Mesangial cell (primary cell): Measurements from ENCODE around the gene DDX50. TPM values are rescaled to one million over a fixed set of nuclear protein-coding genes. Genes with fewer than 3 reads are reported as not detected.

ENCODE experiments used
- total RNA-seq: library from RNA; depleted of rRNA; stranded (reverse); fragments of >200 nt; gene quantifications from 2 replicates; pipeline ENCODE4 v1.2.3, GENCODE V29; 2015

Gene DDX50, protein sequence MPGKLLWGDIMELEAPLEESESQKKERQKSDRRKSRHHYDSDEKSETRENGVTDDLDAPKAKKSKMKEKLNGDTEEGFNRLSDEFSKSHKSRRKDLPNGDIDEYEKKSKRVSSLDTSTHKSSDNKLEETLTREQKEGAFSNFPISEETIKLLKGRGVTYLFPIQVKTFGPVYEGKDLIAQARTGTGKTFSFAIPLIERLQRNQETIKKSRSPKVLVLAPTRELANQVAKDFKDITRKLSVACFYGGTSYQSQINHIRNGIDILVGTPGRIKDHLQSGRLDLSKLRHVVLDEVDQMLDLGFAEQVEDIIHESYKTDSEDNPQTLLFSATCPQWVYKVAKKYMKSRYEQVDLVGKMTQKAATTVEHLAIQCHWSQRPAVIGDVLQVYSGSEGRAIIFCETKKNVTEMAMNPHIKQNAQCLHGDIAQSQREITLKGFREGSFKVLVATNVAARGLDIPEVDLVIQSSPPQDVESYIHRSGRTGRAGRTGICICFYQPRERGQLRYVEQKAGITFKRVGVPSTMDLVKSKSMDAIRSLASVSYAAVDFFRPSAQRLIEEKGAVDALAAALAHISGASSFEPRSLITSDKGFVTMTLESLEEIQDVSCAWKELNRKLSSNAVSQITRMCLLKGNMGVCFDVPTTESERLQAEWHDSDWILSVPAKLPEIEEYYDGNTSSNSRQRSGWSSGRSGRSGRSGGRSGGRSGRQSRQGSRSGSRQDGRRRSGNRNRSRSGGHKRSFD
- total RNA-seq: 17.1 and 25.6 TPM in 2 replicates

DNA sequence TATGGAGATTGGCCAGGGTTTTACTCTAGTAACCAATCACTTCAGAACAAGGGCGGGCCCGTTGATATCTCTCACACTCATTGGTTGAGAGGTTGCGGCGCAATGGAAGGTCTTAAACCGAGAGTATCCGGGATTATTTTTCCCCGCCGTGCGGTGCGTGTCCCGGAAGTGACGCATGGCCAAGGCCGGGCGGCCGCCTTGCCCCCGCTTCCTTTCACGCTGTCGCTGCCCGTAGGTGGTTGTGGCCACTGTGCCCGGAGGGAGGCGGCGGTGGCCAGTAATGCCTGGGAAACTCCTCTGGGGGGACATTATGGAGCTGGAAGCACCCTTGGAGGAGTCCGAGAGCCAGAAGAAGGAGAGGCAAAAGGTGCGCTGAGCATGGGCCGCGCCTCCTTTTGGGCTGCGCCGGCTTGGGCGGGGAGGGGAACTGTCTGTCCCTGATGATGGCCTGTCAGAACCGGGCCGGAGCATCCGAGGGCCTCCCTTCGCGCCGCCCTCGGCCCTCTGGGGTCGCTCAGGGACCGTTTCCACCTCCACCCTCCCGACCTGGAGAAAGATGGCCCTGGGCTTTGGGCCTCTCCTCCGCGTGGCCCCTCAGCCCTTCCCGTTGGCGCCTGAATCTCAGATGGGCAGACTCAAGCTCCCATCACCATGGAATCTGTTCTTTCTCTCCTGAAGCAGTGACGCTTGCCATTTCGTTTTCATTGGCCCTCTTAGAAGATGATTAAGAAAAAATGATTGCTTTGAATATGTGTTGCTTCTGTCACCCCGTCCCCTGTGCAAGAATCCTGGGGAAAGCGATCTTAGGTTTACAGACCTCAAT lies at the start of gene DDX50:
Gene DDX50, plus strand, starts transcription at position 211 of the 823 bp plus-strand sequence. Its CDS starts 70 bp downstream, at position 281.

DNA sequence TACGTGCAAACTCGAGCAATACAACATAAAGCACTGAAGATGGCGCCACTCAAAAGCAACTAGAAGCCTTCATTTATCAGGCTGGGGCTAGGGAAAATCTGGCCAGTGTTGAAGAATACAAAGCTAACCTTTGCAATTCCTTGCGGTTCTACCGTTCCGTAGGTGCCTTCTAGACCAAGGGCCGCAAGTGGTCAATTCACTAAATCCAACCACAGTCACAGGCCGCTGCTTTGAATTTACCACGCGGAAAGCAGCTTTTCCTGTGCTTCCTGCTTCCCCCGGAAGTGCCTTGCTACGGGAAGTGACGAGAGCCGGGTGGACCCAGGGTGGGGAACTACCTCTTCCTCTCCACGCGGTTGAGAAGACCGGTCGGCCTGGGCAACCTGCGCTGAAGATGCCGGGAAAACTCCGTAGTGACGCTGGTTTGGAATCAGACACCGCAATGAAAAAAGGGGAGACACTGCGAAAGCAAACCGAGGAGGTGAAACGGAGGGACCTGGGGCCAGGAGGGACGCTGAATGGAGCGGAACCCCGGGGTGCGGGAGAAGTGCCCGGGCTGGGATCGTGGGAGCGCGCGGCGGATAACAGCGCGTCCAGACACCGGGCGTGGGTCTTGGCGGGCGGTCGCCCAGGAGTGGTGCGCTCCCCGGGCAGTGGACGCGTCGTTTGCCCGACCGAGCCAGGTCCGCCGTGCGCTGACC lies 54.9 kb downstream of the DDX50 start, which contains the start of gene DDX21:
Gene DDX21, plus strand, starts transcription at position 339 of the 701 bp plus-strand sequence. Its CDS starts 56 bp downstream, at position 395.

DNA sequence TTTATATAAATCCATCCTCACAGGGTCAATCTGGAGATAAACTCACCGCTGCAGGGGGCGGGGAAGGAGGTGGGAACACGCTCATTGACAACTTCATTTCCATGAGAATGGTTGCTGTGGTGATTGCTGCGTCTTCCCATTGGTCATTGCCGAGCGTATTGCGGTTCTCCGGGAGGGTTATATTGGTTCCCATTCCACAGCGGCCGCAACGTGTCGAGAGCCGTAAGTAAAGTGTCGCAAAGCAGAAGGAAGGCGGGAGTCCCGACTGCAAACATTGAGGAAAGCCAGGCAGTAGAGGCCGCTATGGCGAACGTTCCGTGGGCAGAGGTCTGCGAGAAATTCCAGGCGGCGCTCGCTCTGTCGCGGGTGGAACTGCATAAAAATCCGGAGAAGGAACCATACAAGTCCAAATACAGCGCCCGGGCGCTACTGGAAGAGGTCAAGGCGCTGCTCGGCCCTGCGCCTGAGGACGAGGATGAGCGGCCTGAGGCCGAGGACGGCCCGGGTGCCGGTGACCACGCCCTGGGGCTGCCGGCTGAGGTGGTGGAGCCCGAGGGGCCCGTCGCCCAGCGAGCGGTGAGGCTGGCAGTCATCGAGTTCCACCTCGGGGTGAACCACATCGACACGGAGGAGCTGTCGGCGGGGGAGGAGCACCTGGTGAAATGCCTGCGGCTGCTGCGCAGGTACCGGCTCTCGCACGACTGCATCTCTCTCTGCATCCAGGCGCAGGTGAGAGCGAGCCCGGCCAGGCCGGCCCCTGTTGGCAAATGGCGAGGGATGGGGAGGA lies 87.6 kb downstream of the DDX50 start, which contains the start of gene KIFBP:
Gene KIFBP, plus strand, starts transcription at position 274 of the 787 bp plus-strand sequence. Its CDS starts 30 bp downstream, at position 304.

Other genes starting within 250 kb of the DDX50 start
- gene CCAR1, start 180.1 kb upstream of the DDX50 start, total RNA-seq: 39.6 and 39.8 TPM in 2 replicates
- 0.16 and 0.51 TPM in 2 replicates for gene STOX1, start 73.8 kb upstream of the DDX50 start, total RNA-seq
- 29.9 and 66.2 TPM in 2 replicates for gene DDX21, start 54.9 kb downstream of the DDX50 start, total RNA-seq
- 18.4 and 36.7 TPM in 2 replicates for gene KIFBP, start 87.5 kb downstream of the DDX50 start, total RNA-seq
- 50.1 and 238 TPM in 2 replicates for gene SRGN, start 186.8 kb downstream of the DDX50 start, total RNA-seq
- 14.7 and 15.3 TPM in 2 replicates for gene VPS26A, start 222.9 kb downstream of the DDX50 start, total RNA-seq